ENCODE results near the gene GPR137B.
"Not testable (repeated sequence)": the region's sequence is repeated elsewhere in the genome, so short reads cannot be mapped to it uniquely, and the experiment has no call there.

The GPR137B gene

GRCh38 chr1:236143104-236143948 is 987 bp downstream of the GPR137B start:
- peak in 2 of 3 donors; percentile 30 to 40 for DNase-seq (ENCODE audit: low read depth in 2 of 3, low spot score in 1 of 3)

GRCh38 chr1:236144033-236144432 is 1.7 kb downstream of the GPR137B start:
- no peak for DNase-seq (ENCODE audit: low read depth in 2 of 3, low spot score in 1 of 3)

GRCh38 chr1:236144446-236145150 is 2.3 kb downstream of the GPR137B start:
- no peak for DNase-seq (ENCODE audit: low read depth in 2 of 3, low spot score in 1 of 3)

GRCh38 chr1:236147068-236147467 is 4.7 kb downstream of the GPR137B start:
- no peak for DNase-seq (ENCODE audit: low read depth in 2 of 3, low spot score in 1 of 3)

GRCh38 chr1:236147521-236148469 is 5.5 kb downstream of the GPR137B start:
- no peak for DNase-seq (ENCODE audit: low read depth in 2 of 3, low spot score in 1 of 3)

GRCh38 chr1:236148470-236148845 is 6.1 kb downstream of the GPR137B start:
- no peak for DNase-seq (ENCODE audit: low read depth in 2 of 3, low spot score in 1 of 3)

GRCh38 chr1:236149003-236149595 is 6.8 kb downstream of the GPR137B start:
- no peak for DNase-seq (ENCODE audit: low read depth in 2 of 3, low spot score in 1 of 3)

- no peak for DNase-seq (ENCODE audit: low read depth in 2 of 3, low spot score in 1 of 3)
Measured at GRCh38 chr1:236149696-236150228, 7.4 kb downstream of the GPR137B start.

GRCh38 chr1:236150311-236150955 is 8.1 kb downstream of the GPR137B start:
- DNase-seq (ENCODE audit: low read depth in 2 of 3, low spot score in 1 of 3), result no peak

GRCh38 chr1:236150986-236151385 is 8.6 kb downstream of the GPR137B start:
- no peak for DNase-seq (ENCODE audit: low read depth in 2 of 3, low spot score in 1 of 3)

GRCh38 chr1:236151739-236152424 is 9.5 kb downstream of the GPR137B start:
- DNase-seq (ENCODE audit: low read depth in 2 of 3, low spot score in 1 of 3), result no peak

- DNase-seq (ENCODE audit: low read depth in 2 of 3, low spot score in 1 of 3), result no peak
Measured at GRCh38 chr1:236154126-236154525, 11.8 kb downstream of the GPR137B start.

GRCh38 chr1:236154671-236155398 is 12.5 kb downstream of the GPR137B start:
- no peak for DNase-seq (ENCODE audit: low read depth in 2 of 3, low spot score in 1 of 3)

- DNase-seq (ENCODE audit: low read depth in 2 of 3, low spot score in 1 of 3), result no peak
Measured at GRCh38 chr1:236155399-236155767, 13.0 kb downstream of the GPR137B start.

- DNase-seq (ENCODE audit: low read depth in 2 of 3, low spot score in 1 of 3), result no peak
Measured at GRCh38 chr1:236155841-236156503, 13.6 kb downstream of the GPR137B start.

GRCh38 chr1:236156512-236157208 is 14.3 kb downstream of the GPR137B start:
- DNase-seq (ENCODE audit: low read depth in 2 of 3, low spot score in 1 of 3), result no peak

- DNase-seq (ENCODE audit: low read depth in 2 of 3, low spot score in 1 of 3), result not testable (repeated sequence)
Measured at GRCh38 chr1:236158072-236158471, 15.7 kb downstream of the GPR137B start.

- DNase-seq (ENCODE audit: low read depth in 2 of 3, low spot score in 1 of 3), result no peak
Measured at GRCh38 chr1:236158719-236159118, 16.4 kb downstream of the GPR137B start.
